Measurements from ENCODE around the gene PELI2.

PELI2 gene

GRCh38 chr14:56172074-56172473, 53.9 kb downstream of the PELI2 start:
- H3K36me3 Mint-ChIP-seq: peaks cover 6% of the 10 kb centered on the region
- H3K27ac Mint-ChIP-seq: no peak overlapping the region
- peaks cover 8% of the 10 kb centered on the region for H3K9me3 Mint-ChIP-seq
- no peaks in the 10 kb centered on the region for H3K27me3 Mint-ChIP-seq
- peaks cover 51% of the 10 kb centered on the region for H3K4me1 Mint-ChIP-seq
- H3K4me3 Mint-ChIP-seq: no peak overlapping the region

DNA sequence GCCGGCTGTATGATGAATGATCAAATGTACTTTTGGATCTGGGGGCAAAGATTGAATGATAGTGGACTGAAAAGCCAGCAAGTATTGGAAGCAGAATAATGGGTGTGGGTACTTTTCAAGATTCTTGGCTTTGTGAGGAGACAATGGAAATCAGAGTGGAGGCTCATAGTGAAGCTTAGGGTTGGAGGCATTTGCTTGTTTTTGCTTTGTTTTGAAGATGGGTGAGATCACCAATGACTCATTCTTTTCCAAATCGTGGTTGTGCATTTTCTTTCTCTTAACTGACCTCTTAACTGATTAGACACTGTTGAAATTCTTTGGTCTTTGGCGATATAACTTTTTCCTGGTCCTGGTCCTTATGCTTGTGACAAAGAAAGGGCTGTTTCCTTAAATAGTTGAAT, 54.4 kb downstream of the PELI2 start:
- peaks cover 2% of the 10 kb centered on the region for H3K36me3 Mint-ChIP-seq
- peak overlapping the region; percentile 56 for H3K27ac Mint-ChIP-seq
- peak overlapping the region; percentile 47 for H3K4me3 Mint-ChIP-seq
- peaks cover 51% of the 10 kb centered on the region for H3K4me1 Mint-ChIP-seq
- no peaks in the 10 kb centered on the region for H3K27me3 Mint-ChIP-seq
- peaks cover 3% of the 10 kb centered on the region for H3K9me3 Mint-ChIP-seq

GRCh38 chr14:56173365-56173922, 55.2 kb downstream of the PELI2 start:
- H3K36me3 Mint-ChIP-seq: peaks cover 3% of the 10 kb centered on the region
- H3K27me3 Mint-ChIP-seq: no peaks in the 10 kb centered on the region
- H3K9me3 Mint-ChIP-seq: no peaks in the 10 kb centered on the region
- no peak overlapping the region for H3K4me3 Mint-ChIP-seq
- H3K4me1 Mint-ChIP-seq: peaks cover 51% of the 10 kb centered on the region
- H3K27ac Mint-ChIP-seq: no peak overlapping the region

DNA sequence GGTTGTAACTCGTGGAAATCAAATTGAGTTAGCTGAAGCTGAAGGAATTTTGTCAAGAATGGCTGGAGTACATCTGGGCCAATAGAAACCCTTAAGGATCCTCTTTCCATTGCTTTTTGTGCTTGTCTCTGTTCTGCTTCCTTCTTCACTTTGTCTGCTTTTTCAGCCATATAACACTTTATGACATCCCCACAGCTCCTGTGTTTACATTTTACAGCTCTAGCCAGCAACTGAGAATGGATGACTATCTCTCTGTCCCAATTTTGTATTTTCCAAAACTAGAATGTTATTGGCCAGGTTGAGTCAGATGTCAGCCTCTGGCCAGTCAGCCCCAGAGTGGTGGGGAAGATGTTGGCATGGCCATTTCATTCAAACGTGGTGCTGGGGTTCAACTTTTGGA, 57.6 kb downstream of the PELI2 start:
- Mint-ChIP-seq H3K4me3 (no peak overlapping the region), H3K9me3 (no peaks in the 10 kb centered on the region), H3K27ac (no peak overlapping the region), H3K4me1 (peaks cover 44% of the 10 kb centered on the region), H3K36me3 (peaks cover 17% of the 10 kb centered on the region), H3K27me3 (no peaks in the 10 kb centered on the region)

GRCh38 chr14:56176530-56176929, 58.3 kb downstream of the PELI2 start:
- peaks cover 40% of the 10 kb centered on the region for H3K4me1 Mint-ChIP-seq
- no peak overlapping the region for H3K4me3 Mint-ChIP-seq
- no peak overlapping the region for H3K27ac Mint-ChIP-seq
- H3K36me3 Mint-ChIP-seq: peaks cover 17% of the 10 kb centered on the region
- no peaks in the 10 kb centered on the region for H3K27me3 Mint-ChIP-seq
- H3K9me3 Mint-ChIP-seq: no peaks in the 10 kb centered on the region

GRCh38 chr14:56177036-56177435, 58.8 kb downstream of the PELI2 start:
- Mint-ChIP-seq H3K4me3 (no peak overlapping the region), H3K27ac (no peak overlapping the region), H3K4me1 (peaks cover 35% of the 10 kb centered on the region), H3K36me3 (peaks cover 19% of the 10 kb centered on the region), H3K27me3 (no peaks in the 10 kb centered on the region), H3K9me3 (no peaks in the 10 kb centered on the region)

DNA sequence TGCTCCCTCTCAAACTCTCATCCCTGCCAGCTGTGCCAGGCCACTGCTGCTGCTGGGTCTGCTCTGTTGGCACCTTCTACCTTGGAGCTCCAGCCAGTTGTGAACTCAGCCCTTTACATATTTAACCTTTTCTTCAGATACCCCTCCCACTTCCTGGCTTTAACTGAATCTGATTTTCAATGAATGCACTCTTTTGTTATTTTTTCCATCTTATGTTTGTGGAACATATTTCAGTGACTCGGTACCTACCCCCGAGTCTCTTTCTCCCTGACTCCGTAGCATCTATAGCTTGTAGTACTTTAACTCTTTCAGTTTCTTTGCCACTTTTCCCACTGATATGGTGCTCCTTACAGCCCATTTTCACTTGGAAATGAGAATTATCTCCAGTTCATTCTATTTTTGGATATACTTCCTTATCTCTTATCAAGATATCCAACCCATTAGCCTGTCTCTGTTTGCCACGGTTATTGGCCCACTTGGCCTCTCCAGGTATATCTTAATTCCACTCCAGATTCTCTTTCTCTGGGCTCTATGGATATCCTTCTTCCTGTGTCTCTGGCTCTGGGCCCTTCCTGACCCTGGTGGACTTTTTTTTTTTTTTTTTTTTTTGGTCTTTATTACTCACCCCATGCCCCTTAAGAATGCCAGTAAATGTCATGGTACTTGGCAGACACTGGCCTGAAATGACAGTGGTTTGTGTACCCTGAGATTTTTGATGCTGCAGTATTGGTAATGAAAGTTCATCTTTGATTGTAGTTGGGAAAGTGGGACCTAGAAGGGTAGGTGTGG, 62.7 kb downstream of the PELI2 start:
- H3K27ac Mint-ChIP-seq: no peak overlapping the region
- H3K4me3 Mint-ChIP-seq: no peak overlapping the region
- no peaks in the 10 kb centered on the region for H3K9me3 Mint-ChIP-seq
- peaks cover 24% of the 10 kb centered on the region for H3K36me3 Mint-ChIP-seq
- peaks cover 5% of the 10 kb centered on the region for H3K4me1 Mint-ChIP-seq
- H3K27me3 Mint-ChIP-seq: no peaks in the 10 kb centered on the region

DNA sequence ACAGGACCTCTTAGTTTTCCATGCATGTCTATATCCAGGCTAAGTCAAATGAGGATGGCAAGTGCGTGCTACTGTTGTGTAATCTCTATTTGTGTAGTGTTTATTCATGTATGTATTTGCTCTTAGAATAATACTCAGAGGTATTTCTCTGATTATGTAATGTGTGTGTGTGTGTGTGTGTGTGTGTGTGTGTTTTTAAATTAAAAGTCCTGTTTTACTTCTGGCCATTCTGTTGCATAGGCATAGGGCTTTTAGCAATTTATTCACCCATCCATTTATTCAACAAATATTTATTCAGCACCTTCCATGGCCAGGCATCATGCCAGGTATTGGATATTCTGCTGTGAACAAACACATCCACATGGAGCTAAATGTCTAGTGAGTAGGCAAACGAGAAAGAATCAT, 63.5 kb downstream of the PELI2 start:
- Mint-ChIP-seq H3K36me3 (peaks cover 24% of the 10 kb centered on the region), H3K4me1 (peaks cover 5% of the 10 kb centered on the region), H3K4me3 (no peak overlapping the region), H3K9me3 (no peaks in the 10 kb centered on the region), H3K27me3 (no peaks in the 10 kb centered on the region), H3K27ac (no peak overlapping the region)

DNA sequence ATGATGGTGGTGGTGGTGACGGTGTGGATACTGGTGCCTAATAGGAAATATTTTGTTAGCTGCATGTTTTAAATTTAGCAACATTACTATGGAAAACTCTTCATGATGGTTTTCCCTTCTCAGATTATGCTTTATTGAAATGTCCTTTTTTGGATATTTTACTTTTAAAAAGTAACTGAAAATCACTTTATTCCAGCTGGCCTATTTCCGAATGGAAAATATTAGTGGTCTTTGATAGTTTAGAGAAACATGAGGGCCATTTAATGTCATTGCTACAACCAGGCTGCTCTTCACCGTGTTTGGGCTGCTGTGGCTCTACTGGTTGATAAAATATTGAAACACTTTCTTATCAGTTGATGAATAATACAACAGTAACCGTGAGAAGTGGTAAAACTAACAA, 64.2 kb downstream of the PELI2 start:
- H3K36me3 Mint-ChIP-seq: peaks cover 24% of the 10 kb centered on the region
- no peak overlapping the region for H3K27ac Mint-ChIP-seq
- no peak overlapping the region for H3K4me3 Mint-ChIP-seq
- H3K27me3 Mint-ChIP-seq: no peaks in the 10 kb centered on the region
- no peaks in the 10 kb centered on the region for H3K9me3 Mint-ChIP-seq
- peaks cover 5% of the 10 kb centered on the region for H3K4me1 Mint-ChIP-seq

DNA sequence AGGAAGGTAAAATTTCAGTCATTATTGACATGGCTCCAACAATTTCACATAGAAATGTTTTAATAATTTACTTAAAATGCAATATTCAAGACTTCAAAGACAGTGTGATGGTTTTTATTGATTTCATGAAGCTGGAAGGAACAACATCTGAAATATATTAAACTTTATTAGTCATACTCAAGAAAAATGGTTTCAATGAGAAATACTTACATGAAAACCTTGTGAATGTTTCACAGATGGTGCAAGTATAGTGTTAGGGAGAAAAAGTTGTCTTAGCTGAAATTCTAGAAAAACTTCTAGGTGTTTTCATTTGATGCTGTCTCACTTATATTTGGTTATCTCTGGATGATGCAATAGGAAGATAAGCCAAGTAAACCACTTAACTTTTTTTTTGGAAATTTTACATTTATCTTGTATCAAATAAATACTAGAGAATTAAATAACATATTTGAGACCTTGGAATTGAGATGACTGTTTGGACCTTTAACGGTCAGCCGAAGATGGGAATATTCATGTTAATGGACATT, 65.5 kb downstream of the PELI2 start:
- Mint-ChIP-seq H3K4me1 (peaks cover 5% of the 10 kb centered on the region), H3K36me3 (peaks cover 24% of the 10 kb centered on the region), H3K27me3 (no peaks in the 10 kb centered on the region), H3K27ac (no peak overlapping the region), H3K9me3 (no peaks in the 10 kb centered on the region), H3K4me3 (no peak overlapping the region)

- Mint-ChIP-seq H3K27me3 (no peaks in the 10 kb centered on the region), H3K9me3 (no peaks in the 10 kb centered on the region), H3K36me3 (peaks cover 10% of the 10 kb centered on the region), H3K4me1 (peaks cover 1% of the 10 kb centered on the region), H3K27ac (no peak overlapping the region), H3K4me3 (no peak overlapping the region)
These were observed 67.8 kb downstream of the PELI2 start for GRCh38 chr14:56185992-56186391.

DNA sequence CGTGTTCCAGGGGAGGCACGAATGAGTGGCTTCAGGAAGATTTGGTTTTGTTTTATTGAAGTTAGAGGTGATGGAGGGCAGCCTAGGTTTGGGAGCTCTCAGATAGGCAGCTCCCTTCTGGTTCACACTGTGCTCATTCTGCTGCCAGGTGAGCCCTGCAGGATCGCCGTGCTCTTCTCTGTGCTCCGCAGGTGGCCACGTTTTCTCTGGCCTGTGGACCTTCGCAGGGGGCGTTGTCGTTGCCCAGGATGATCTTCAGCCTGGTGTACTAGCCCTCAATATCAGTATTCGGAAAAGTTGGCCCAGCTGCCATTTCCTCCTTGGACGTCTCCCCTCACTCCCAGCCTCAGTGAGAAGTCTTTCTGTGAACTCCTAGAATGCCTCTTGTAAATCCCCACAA, 69.5 kb downstream of the PELI2 start:
- no peak overlapping the region for H3K4me3 Mint-ChIP-seq
- no peaks in the 10 kb centered on the region for H3K27me3 Mint-ChIP-seq
- peaks cover 8% of the 10 kb centered on the region for H3K36me3 Mint-ChIP-seq
- H3K9me3 Mint-ChIP-seq: no peaks in the 10 kb centered on the region
- H3K4me1 Mint-ChIP-seq: peaks cover 4% of the 10 kb centered on the region
- no peak overlapping the region for H3K27ac Mint-ChIP-seq

GRCh38 chr14:56189307-56189706, 71.1 kb downstream of the PELI2 start:
- Mint-ChIP-seq H3K4me1 (peaks cover 15% of the 10 kb centered on the region), H3K4me3 (no peak overlapping the region), H3K9me3 (no peaks in the 10 kb centered on the region), H3K27me3 (no peaks in the 10 kb centered on the region), H3K36me3 (peaks cover 6% of the 10 kb centered on the region), H3K27ac (no peak overlapping the region)

- H3K4me1 Mint-ChIP-seq: peaks cover 34% of the 10 kb centered on the region
- H3K27ac Mint-ChIP-seq: no peak overlapping the region
- no peak overlapping the region for H3K4me3 Mint-ChIP-seq
- no peaks in the 10 kb centered on the region for H3K27me3 Mint-ChIP-seq
- no peaks in the 10 kb centered on the region for H3K9me3 Mint-ChIP-seq
- H3K36me3 Mint-ChIP-seq: peaks cover 1% of the 10 kb centered on the region
These were observed 75.1 kb downstream of the PELI2 start for GRCh38 chr14:56193347-56193746.

DNA sequence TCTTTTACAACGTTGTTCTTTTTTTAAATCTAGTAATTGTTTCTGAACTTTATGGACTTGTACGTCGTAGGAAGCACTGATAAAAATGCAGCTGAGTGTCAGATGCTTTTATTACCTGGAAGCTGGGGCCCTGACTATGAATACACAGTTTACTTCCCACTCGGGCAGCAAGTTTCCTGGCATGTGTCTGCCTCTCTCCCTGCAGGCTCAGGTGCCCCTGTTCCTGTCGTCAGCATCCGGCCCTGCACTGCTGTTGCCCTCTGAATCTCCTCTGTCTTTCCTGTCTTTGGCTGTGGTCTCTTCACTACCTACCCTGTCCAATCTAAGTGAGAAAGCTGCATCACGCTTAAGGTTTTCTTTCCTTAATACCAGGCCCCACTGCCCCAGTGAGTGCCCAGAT, 75.8 kb downstream of the PELI2 start:
- peaks cover 34% of the 10 kb centered on the region for H3K4me1 Mint-ChIP-seq
- H3K36me3 Mint-ChIP-seq: peaks cover 1% of the 10 kb centered on the region
- no peak overlapping the region for H3K27ac Mint-ChIP-seq
- H3K9me3 Mint-ChIP-seq: no peaks in the 10 kb centered on the region
- no peaks in the 10 kb centered on the region for H3K27me3 Mint-ChIP-seq
- H3K4me3 Mint-ChIP-seq: no peak overlapping the region

- no peaks in the 10 kb centered on the region for H3K9me3 Mint-ChIP-seq
- H3K27ac Mint-ChIP-seq: no peak overlapping the region
- H3K4me3 Mint-ChIP-seq: no peak overlapping the region
- H3K4me1 Mint-ChIP-seq: peaks cover 34% of the 10 kb centered on the region
- no peaks in the 10 kb centered on the region for H3K27me3 Mint-ChIP-seq
- H3K36me3 Mint-ChIP-seq: peaks cover 1% of the 10 kb centered on the region
These were observed 77.0 kb downstream of the PELI2 start for GRCh38 chr14:56195223-56195622.
